HG02763 (cell line): ENCODE data around the gene MCCD1.
A peak's percentile ranks its signal among the peaks of the same experiment; 100 is the strongest.
"Not testable (repeated sequence)": the region's sequence is repeated elsewhere in the genome, so short reads cannot be mapped to it uniquely, and the experiment has no call there.

Source experiments
- ATAC-seq: cut with Tn5 transposase; IDR thresholded peaks from one replicate; pipeline ENCODE4 v1.9.1; 2021; ENCODE audit warnings: mild to moderate bottlenecking, moderate library complexity; ENCODE audit not compliant: unreplicated experiment

The MCCD1 gene

DNA sequence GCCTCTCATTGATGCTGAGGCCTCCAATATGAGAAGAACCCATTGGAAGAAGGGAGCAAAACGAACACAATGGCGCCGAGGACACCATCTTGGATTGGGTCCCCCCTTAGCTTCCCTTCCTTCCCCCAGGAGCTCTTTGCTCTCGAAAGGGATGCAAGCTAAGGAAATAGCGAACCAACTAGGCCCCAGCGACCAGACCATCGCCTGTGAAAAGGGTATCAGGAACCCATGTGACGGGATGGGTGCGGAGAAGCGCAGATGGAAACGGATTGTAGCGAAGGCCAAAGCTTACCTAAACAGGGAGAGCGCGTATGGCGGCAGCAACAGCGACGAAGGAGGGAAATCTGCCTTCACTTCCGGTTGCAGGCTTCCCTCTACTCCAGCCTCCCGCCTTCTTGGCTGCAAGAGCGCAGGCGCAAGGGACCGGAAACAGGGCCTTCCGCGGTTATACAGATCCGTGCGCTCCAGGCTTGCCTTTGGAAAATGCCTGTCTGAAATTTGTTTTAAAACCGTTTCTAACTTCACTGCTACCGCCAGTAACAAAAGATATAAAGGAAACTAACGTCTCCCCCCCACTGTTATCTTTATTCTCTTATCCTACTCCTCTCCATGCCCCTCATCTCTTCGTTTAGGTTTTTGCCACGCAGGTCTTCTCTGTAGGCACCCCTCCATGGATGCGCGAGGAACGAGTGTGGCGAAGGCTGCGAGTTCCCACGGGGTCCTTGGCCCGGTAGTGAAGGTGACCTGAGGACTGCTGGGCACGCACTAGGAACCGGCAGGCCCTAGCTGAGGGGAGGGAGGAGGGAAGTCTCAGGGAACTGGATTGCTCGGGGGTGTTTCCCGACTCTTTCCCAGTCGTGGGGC lies 13.1 kb downstream of the MCCD1 start, which contains the start of gene DDX39B:
Gene DDX39B (minus strand): TSS at position 346 of the 864 bp plus-strand sequence. CDS start 1,471 bp downstream, outside the sequence.
- ATAC-seq, result peak; percentile 67

DNA sequence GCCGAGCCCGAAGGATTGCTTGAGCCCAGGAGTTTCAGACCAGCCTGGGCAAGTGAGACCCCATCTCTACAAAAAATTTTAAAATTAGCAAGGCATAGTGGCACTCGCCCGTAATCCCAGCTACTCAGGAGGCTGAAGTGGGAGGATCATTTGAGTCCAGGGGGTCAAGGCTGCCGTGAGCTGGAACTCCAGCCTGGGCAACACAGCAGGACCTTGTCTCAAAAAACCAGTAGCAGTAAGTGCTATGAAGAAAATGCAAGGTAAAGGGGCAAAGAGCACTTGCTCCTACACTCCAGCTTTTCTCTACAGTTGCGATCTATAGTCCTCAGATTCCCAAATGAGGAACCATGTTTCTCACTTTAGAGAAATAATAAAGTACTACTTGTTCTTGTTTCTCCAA lies 14.9 kb downstream of the MCCD1 start:
- ATAC-seq, result no peak

DNA sequence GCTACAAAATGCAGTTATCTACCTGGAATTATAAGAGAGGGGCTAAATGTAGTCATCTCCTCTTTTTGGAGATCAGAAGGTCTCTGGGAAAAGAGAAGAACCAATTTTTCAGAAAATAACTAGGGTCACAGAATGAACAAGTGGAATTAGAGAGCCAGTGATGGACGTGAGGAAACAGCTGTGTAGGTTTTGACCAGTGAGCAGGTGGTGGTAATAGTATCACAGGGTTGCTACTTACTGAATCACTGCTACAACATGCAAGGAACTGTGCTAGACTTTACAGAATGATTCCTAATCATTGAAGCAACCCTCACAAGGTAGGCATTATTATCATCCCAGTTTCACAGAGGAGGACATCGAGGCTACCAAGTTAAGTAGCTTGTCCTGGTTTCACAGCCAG lies 15.9 kb downstream of the MCCD1 start:
- ATAC-seq, result no peak

DNA sequence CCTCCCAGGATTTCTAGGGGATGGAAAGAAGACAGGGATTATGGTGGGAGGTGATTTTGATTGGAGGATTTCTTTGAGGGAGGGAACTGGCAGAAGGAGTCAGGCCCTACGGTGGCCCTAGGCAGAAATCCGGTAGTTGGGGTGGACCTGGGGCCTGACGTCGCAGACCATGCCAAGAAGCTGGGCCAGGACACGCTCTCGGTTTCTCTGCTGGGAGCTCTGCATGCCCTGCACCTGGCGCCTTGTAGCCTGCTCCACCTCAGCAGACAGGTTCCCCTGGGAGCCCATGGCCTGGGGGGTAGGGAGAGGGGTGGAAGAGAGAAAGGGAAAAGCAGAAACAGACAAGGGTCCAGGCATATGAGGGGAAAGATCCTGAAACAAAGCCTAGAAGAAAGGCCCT lies 16.5 kb downstream of the MCCD1 start:
- ATAC-seq, result no peak

DNA sequence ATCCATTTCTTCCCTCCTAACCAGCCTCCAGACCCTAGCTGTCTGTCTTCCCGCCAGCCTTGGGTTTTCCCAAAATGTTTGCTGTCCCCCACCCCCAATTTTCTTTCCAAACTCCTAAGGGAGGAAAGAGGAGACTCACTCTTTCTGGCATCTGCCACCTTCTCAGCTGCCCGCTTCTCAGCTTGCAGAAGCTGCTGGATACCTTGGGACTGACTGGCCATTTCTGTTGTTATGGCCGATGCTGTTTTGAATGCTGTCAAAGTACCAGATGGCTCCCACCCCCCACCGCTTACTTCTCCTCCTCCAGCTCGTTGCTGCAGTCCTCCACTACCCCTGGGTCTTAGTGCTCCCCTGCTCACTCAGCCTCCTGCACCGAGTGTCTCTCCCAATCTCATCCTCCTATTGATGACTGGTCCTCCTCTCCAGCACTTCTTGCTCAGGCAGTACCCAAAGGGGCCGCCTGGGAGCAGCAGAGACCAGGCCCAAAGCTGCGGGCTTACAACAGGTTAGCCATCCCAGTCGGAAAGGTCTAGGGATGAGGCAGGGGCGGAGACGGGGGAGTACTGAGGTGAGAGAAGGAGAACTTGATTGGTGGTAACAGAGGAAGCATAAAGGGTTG lies 17.7 kb downstream of the MCCD1 start, which contains the start of gene ATP6V1G2:
Gene ATP6V1G2 (minus strand): TSS at position 270 of the 619 bp plus-strand sequence. CDS start 49 bp downstream, at position 221.
- ATAC-seq, result peak; percentile 41

DNA sequence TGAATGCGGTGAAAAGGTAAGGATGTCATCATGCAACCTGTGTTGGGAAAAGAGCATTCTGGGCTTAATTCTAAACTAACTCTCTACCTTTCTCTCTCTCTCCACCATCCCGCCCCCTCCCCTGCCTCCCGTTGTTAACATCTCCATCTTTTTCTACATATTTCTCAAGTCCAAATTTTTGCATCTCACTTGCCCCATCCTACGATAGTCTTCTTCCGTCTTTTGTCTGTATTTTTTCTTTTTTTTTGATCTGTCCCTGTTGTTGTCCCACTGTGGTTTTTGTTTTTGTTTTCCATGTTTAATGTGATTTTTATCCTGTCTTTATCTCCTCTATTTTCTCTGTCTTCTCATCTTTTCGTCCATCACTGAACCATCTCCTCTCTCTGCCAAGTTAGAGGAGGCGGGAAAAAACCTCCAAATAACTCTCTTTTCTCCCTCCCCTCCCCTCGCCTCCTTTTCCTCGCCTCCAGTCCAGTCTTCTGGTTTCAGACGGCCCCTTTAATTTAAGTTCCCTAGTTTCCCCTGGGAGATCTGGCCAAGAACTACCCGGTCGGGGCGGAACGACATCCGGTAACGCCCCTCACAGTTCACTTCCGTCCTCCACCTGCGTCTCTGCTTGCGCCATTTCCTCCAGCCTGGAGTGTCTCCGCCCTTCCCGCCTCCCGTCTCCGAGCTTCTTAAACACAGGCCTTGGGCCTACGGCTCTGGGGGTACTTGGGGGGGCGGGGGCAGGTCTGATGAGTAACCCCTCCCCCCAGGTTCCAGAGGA lies 18.4 kb downstream of the MCCD1 start, which contains the start of gene NFKBIL1:
Gene NFKBIL1 (plus strand): TSS at position 651 of the 769 bp plus-strand sequence. CDS start 87 bp downstream, at position 738.
- ATAC-seq, result peak; percentile 62

DNA sequence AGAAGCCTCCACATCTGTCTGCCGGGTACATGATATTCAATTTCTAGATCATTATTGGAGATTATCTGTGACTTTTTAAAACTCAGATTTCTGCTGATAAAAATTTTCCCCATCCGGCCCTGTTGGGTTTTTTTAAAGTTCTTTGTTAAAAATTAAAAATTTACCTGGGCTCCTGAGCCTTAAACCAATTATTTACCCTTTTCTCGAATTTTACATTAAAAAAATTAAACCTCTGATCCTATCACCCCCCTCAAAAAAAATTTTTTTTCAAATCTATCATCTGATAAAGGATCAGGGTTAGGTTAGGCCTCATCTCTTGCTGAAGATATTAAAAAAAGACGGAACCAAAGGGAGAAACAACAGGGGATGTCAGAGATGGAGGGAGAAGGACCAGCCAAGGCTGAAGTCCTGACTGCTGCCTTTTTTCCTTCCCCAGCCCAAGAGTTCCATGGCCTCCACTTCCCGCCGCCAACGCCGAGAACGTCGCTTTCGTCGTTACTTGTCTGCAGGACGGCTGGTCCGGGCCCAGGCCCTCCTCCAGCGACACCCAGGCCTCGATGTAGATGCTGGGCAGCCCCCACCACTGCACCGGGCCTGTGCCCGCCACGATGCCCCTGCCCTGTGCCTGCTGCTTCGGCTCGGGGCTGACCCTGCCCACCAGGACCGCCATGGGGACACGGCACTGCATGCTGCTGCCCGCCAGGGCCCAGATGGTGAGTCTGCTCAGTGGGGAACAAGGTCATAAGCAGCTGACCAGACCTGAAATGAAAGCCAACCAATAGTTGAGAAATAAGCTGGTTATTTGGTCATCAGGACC lies 19.2 kb downstream of the MCCD1 start:
- ATAC-seq, result no peak

DNA sequence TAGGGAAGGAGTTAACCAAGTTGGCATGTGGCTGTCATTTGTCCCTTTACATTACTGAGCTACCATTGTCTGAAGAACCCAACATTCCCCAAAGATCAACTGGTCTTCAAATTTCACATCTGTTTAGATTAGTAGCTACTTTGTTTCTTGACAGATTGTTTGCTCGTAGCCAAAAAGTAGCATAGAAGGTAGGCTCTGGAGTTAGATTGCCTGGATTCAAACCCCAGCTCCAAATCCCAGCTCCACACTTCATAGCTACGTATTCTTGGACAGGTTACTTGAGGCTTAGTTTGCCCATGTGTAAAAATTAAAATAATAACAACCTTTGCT lies 19.7 kb downstream of the MCCD1 start:
- ATAC-seq, result no peak

DNA sequence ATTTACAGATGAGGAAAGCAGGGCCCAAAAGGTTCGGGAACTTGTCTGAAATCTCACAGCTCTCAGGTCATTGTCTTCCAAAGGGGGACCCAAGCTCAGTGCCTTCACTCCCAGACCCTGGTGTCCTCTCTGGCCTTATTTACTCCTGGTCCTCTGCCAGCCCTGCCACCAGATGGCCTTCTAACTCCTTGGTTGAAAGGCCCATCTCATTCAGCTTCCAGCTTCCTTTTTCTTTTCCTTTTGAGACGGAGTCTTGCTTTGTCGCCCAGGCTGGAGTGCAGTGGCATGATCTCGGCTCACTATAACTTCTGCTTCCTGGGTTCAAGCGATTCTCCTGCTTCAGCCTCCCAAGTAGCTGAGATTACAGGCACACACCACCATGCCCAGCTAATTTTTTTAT lies 22.6 kb downstream of the MCCD1 start:
- ATAC-seq, result not testable (repeated sequence)

DNA sequence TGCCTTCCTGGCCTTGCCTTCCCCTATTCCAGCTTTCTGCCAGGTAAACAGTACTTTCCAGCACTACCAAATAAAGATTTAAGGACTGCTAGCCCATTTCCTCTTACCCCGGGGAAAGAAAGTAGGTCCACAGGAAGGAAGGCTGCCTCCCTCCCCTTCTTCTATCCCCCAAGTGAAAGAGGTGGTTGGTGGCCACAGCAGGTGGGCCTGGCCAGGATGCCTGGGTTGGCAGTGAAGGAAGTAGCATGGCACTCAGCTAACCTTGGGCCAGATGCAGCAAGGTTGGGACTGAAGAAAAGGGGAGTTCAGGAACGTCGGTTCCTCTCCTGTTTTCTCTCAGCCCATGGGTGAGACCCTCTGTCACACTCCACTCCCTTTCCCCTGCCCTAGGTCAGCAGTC lies 27.5 kb downstream of the MCCD1 start:
- no peak for ATAC-seq

DNA sequence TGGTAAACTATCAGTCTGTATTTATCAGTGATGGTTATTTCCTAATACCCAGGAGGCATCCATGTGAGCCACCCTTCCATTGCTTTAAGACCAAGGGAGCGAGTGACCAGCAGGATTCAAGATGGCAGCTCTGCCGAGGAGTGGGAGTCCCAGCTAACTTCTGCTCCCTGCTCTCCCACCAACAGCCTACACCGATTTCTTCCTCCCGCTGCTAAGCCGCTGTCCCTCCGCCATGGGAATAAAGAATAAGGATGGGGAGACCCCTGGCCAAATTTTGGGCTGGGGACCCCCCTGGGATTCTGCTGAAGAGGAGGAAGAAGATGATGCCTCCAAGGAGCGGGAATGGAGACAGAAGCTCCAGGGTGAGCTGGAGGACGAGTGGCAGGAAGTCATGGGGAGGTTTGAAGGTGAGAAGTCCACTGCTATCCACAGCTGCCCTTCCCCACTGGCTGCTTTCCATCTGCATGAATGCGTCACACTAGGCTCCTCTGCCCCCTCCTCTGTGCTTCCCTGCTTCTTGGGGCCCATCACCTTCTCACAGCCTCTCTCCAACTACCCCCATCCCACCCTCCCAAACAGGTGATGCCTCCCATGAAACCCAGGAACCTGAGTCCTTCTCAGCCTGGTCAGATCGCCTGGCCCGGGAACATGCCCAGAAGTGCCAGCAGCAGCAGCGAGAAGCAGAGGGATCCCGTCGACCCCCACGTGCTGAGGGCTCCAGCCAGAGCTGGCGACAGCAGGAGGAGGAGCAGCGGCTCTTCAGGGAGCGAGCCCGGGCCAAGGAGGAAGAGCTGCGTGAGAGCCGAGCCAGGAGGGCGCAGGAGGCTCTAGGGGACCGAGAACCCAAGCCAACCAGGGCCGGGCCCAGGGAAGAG lies 28.9 kb downstream of the MCCD1 start:
- no peak for ATAC-seq

DNA sequence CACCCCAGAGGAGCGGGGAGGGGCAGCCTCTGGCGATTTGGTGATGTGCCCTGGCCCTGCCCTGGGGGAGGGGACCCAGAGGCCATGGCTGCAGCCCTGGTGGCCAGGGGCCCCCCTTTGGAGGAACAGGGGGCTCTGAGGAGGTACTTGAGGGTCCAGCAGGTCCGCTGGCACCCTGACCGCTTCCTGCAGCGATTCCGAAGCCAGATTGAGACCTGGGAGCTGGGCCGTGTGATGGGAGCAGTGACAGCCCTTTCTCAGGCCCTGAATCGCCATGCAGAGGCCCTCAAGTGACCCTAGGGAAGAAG lies 29.5 kb downstream of the MCCD1 start:
- ATAC-seq, result no peak

DNA sequence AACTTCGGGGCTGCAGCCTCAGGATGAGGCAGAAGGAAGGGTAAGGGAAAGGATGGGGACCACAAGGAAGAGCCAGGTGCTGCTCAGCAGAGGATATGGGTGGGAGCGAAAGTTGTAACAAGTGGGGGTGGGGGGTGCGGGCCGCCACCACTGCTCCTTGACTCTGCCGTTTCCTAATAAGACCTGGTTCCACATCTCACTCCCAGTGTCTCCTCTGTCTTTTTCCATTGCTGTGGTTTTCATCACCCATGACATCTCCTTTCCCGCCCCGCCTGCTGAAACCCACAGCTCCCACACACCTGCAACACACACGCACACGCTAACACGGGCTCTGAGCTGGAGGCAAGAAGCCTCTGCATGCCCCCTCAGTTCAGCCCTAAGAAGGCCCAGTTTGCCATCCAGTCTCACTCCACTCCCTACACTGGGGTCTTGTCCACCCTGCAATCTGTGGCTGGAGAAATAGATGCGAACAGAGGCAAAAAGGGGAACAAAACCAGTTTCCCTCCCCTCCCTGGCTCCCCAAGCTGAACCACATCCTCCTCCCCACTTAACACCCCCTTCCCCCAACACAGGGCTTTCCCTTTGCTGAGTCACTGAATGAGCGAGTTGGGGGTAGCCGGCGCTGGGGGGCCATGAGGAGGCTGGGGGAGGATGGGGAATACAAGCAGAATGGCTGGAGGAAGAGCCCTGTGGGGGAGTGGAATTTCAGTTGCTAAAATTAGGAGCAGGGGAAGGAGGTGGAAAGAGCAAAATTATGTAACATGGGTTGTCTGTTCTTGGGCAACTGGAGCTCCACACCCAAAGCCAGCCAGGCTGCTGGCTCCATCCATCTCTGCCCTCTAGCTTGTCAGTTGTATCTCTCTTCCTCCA lies 30.1 kb downstream of the MCCD1 start:
- ATAC-seq, result no peak

DNA sequence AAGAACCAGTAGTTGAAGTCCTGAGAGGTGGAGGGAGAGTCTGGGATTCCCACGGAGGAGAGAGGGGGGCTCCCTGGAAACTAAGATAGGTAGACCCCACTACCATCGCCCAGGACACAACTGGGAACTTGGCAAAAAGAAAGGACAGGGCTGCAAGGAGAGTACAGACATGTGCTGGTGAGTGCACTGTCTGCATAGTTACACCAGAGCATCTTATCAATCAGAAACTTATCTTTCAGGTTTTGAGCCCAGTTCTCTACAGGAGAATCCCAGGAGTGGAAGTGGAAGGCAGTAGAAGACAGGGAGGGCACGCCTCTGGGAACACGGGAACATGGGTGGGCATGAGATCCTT lies 30.8 kb downstream of the MCCD1 start:
- no peak for ATAC-seq

DNA sequence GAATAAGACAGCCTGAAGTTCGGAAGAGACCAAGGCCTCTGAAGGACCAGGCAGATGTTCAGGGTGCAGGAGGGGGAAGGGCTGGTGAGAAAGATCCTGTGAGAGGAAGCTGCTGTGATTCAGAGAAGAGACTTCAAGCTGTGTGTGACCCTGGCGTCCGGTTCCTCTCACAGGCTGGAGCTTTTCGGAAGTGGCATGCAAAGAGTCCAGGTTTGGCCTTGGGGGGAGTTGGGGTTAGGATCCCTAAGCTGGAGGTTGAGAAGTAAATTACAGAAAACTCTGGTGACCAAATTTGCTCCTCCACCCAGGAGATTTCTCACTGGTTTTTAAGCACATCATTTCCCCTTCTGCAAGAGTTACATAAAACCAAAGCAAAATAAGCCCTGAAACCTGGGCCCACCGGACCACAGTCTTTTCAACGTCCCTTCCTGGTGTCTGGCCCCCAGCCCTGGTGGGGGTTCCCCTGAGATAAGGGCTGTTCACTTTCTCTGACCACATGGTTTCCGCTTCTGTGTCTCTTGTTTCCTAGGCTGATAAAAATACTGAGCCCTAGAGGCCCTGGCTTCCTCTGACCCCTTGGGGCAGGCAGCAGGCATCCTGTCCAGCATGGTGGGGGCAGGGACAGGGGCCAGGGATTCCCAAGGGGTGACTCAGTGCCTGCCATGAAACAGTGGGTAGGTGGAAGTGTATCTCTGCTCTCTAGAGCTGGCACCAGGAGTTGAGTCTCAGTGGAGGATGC lies 31.4 kb downstream of the MCCD1 start:
- peak; percentile 69 for ATAC-seq

DNA sequence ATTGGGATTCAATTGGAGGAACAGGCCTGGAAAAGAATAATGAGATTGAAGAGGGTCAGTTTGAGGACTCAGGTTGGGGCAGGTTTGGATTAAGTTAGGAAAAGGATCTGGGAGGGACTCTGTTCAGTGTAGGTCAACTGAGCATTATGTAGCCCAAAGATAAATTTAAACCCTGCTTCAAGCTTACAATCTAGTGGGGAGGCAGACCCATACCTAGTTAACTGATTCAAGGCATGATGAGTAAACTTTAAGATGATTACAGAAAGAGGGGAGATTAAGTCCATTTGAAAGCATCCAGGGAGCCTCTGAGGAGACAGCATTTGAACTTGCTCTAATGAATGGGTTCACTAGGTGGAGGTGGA lies 31.9 kb downstream of the MCCD1 start:
- no peak for ATAC-seq

DNA sequence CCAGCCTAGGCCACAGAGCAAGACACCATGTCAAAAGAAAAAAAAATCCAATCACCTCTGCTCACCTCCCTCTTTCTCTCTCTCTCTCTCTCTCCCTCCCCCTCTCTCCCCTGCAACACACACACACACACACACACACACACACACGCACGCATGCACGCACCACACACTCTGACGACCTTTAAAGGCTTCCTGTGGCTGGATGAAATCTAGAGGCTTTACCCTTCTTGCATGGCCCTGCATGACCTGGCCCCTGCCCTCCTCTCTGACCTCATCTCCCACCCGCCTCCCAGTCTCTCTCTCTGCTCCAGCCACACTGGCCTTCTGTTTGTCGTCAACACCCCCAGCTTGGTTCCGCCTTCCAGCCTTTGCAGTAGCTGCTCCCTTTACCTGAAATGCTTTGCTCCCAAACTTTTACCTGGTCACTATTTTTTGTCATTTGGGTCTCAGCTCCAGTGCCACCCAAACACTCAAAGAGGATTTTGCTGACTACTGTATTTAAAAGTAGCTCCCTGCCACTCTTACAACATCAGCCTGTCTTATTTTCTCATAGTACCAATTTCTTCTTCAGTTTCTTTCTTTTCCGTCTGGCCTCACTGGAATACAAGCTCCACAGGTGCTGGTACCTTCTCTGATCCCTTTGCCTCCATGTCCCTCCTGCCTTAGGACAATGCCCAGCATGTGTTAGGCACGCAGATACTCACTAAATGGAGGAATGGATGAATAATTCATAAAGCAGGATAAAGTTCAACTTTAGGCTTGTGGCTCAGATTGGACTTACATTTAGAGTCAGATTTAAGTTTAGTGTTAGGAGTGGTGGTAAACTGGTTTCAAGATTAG lies 39.0 kb downstream of the MCCD1 start:
- ATAC-seq, result no peak
